Natural killer cell (primary cell): ENCODE data around the gene MYD88. TPM values are rescaled to one million over a fixed set of nuclear protein-coding genes. Genes with fewer than 3 reads are reported as not detected.

ENCODE experiments used
- ATAC-seq, 3 donors: fragments of 150-1000 bp in 2 of 3; fragments of 200-7000 bp in 1 of 3; cut with Tn5 transposase; 1 replicate in 1 of 3; 2 replicates in 2 of 3; pipeline ENCODE4 v1.10.0; 2021; ENCODE audit warnings: mild to moderate bottlenecking in 2 of 3, moderate library complexity in 2 of 3
- DNase-seq, 2 donors: peaks; one replicate each; pipeline versions ENCODE4 v3.0.0 to v3.0.0-alpha.2; 2013 to 2021; ENCODE audit warnings: mixed read lengths in 1 of 2
- H3K27ac ChIP-seq: one replicate; pipeline ENCODE4 v1.5.1; 2013; ENCODE audit warnings: mild to moderate bottlenecking, low read length
- H3K27me3 ChIP-seq: one replicate; pipeline ENCODE4 v1.6.1; 2013; ENCODE audit warnings: low read length; ENCODE audit not compliant: control insufficient read depth, insufficient read depth
- H3K36me3 ChIP-seq: one replicate; pipeline ENCODE4 v1.6.1; 2013; ENCODE audit warnings: low read length; ENCODE audit not compliant: control insufficient read depth, insufficient read depth
- H3K4me1 ChIP-seq: one replicate; pipeline ENCODE4 v1.6.1; 2013; ENCODE audit warnings: low read length; ENCODE audit not compliant: control insufficient read depth, insufficient read depth
- H3K4me3 ChIP-seq: one replicate; pipeline ENCODE4 v1.5.1; 2013; ENCODE audit warnings: low read length
- H3K9me3 ChIP-seq: one replicate; pipeline ENCODE4 v1.6.1; 2013; ENCODE audit warnings: low read length; ENCODE audit not compliant: control insufficient read depth, insufficient read depth
- H3K27ac Mint-ChIP-seq, 2 donors: one replicate each; pipeline ENCODE4 v1.8.0; 2022; ENCODE audit warnings: mild to moderate bottlenecking in 2 of 2, mixed read lengths in 2 of 2, moderate library complexity in 1 of 2
- H3K27me3 Mint-ChIP-seq, 2 donors: one replicate each; pipeline ENCODE4 v1.8.0; 2022; ENCODE audit warnings: low read depth in 2 of 2, mixed read lengths in 2 of 2
- H3K36me3 Mint-ChIP-seq: one replicate; pipeline ENCODE4 v1.8.0; 2022; ENCODE audit warnings: mixed read lengths
- H3K4me1 Mint-ChIP-seq, 2 donors: one replicate each; pipeline ENCODE4 v1.8.0; 2022; ENCODE audit warnings: mixed read lengths in 2 of 2
- H3K4me3 Mint-ChIP-seq: one replicate; pipeline ENCODE4 v1.8.0; 2022; ENCODE audit warnings: mild to moderate bottlenecking, moderate library complexity, mixed read lengths
- H3K9me3 Mint-ChIP-seq, 2 donors: one replicate each; pipeline ENCODE4 v1.8.0; 2022; ENCODE audit warnings: mixed read lengths in 2 of 2
- CTCF ChIP-seq: fragments of 200-600 bp; IDR thresholded peaks from one replicate; pipeline ENCODE4 v1.8.0; 2022; ENCODE audit warnings: antibody characterized with exemption
- WGBS: methylation state at CpG from one replicate; pipeline ENCODE4 v1.1.7; 2013; ENCODE audit warnings: missing lambda C conversion rate; ENCODE audit not compliant: insufficient coverage; 5-methylcytosine and 5-hydroxymethylcytosine counted together
- intact Hi-C: fragments of 100-400 bp; cut with micrococcal nuclease; formaldehyde crosslinking; loops from one replicate; pipeline ENCODE4 v1.14.2; 2022
- total RNA-seq, 4 donors: library from RNA; stranded (reverse); fragments of 120-200 nt in 1 of 4; gene quantifications; one replicate each; pipeline versions ENCODE4 v1.2.3 to v1.2.4, GENCODE V29; 2013 to 2022

The MYD88 gene
- total RNA-seq, 3 donors from 2014 or later (not counting 1 experiment from before 2014, with no cell fraction given): 60.5 to 71.0 (median 67.7) TPM

- ATAC-seq (peak; percentile 89 to 96 (median 91)), DNase-seq (peak; percentile 94 to 98)
- Mint-ChIP-seq H3K27me3 (no peaks in the 10 kb centered on the region), H3K27ac (peak within 1 kb of the TSS; percentile 95), H3K36me3 (no peaks in the 10 kb centered on the region), H3K9me3 (no peaks in the 10 kb centered on the region), H3K4me3 (peak within 1 kb of the TSS; percentile 99), H3K4me1 (peaks cover 68 to 70% of the 10 kb centered on the region in 2 donors)
- H3K9me3 ChIP-seq: no peaks in the 10 kb centered on the region
- H3K36me3 ChIP-seq: peaks cover 27% of the 10 kb centered on the region
- H3K27ac ChIP-seq: peak within 1 kb of the TSS; percentile 95
- under 1% methylated on average over 66 of the region's 66 CpGs for WGBS
- TF ChIP-seq CTCF: no peak
- peak within 1 kb of the TSS; percentile 95 for H3K4me3 ChIP-seq
- H3K4me1 ChIP-seq: peaks cover 55% of the 10 kb centered on the region
- intact Hi-C loops: loop anchor here (1.0 to 2.0 kb wide), 2 partner anchors 28 to 1144 kb away; partner anchors contain the start of genes EPM2AIP1, MLH1 and OXSR1
- no peaks in the 10 kb centered on the region for H3K27me3 ChIP-seq
Observed at GRCh38 chr3:38136777-38137614, 1.5 kb upstream of the MYD88 start, which contains the start of gene ACAA1. ACAA1 (minus strand) TSS chr3:38137127; CDS start chr3:38137035, 92 bp downstream.

GRCh38 chr3:38137615-38138348 lies 679 bp upstream of the MYD88 start:
- no peaks in the 10 kb centered on the region for H3K9me3 ChIP-seq
- H3K36me3 ChIP-seq: peaks cover 27% of the 10 kb centered on the region
- no peak for TF ChIP-seq CTCF
- no peaks in the 10 kb centered on the region for H3K27me3 Mint-ChIP-seq
- H3K9me3 Mint-ChIP-seq: no peaks in the 10 kb centered on the region
- peak overlapping the region; percentile 95 for H3K27ac Mint-ChIP-seq
- ATAC-seq (no peak), DNase-seq (peak; percentile 31 to 52)
- peaks cover 68 to 70% of the 10 kb centered on the region in 2 donors for H3K4me1 Mint-ChIP-seq
- 13% methylated on average over 22 of the region's 22 CpGs for WGBS
- H3K36me3 Mint-ChIP-seq: no peaks in the 10 kb centered on the region
- peak overlapping the region; percentile 95 for H3K4me3 ChIP-seq
- peaks cover 55% of the 10 kb centered on the region for H3K4me1 ChIP-seq
- H3K4me3 Mint-ChIP-seq: peak overlapping the region; percentile 99
- intact Hi-C loops: loop anchor here (1.0 to 2.0 kb wide), 2 partner anchors 28 to 1145 kb away; partner anchors contain the start of genes EPM2AIP1, MLH1 and OXSR1
- H3K27me3 ChIP-seq: no peaks in the 10 kb centered on the region
- H3K27ac ChIP-seq: peak overlapping the region; percentile 95

GRCh38 chr3:38139191-38139590 lies 730 bp downstream of the MYD88 start:
- WGBS: 1% methylated on average over 8 of the region's 8 CpGs
- intact Hi-C loops: no loop called here
- peaks cover 65 to 67% of the 10 kb centered on the region in 2 donors for H3K4me1 Mint-ChIP-seq
- H3K4me1 ChIP-seq: peaks cover 55% of the 10 kb centered on the region
- peak overlapping the region; percentile 95 for H3K27ac Mint-ChIP-seq
- H3K4me3 ChIP-seq: peak overlapping the region; percentile 95
- DNase-seq (no peak), ATAC-seq (no peak)
- peak overlapping the region; percentile 99 for H3K4me3 Mint-ChIP-seq
- no peak for TF ChIP-seq CTCF
- H3K36me3 Mint-ChIP-seq: no peaks in the 10 kb centered on the region
- H3K27me3 ChIP-seq: no peaks in the 10 kb centered on the region
- H3K9me3 ChIP-seq: no peaks in the 10 kb centered on the region
- H3K9me3 Mint-ChIP-seq: no peaks in the 10 kb centered on the region
- peak overlapping the region; percentile 95 for H3K27ac ChIP-seq
- H3K36me3 ChIP-seq: peaks cover 15% of the 10 kb centered on the region
- H3K27me3 Mint-ChIP-seq: no peaks in the 10 kb centered on the region
